Thoracic aorta (tissue), 2 donors: ENCODE results near the gene CDH23. TPM values are rescaled to one million over a fixed set of nuclear protein-coding genes. Genes with fewer than 3 reads are reported as not detected.

Experiments
- ATAC-seq: fragments of 150-250 bp; one replicate; pipeline ENCODE4 v1.8.0; 2017; ENCODE audit warnings: low read depth; ENCODE audit not compliant: insufficient number of reproducible peaks, low FRiP score
- DNase-seq: peaks from one replicate; pipeline ENCODE4 v3.0.0-alpha.2; 2020; ENCODE audit warnings: low spot score
- H3K27ac ChIP-seq, 2 donors: fragments of 200-600 bp; sonication (generic); 1 replicate in 1 of 2; 2 replicates in 1 of 2; pipeline ENCODE4 v1.5.1; 2016; ENCODE audit warnings: mild to moderate bottlenecking in 2 of 2, moderate library complexity in 2 of 2
- H3K27me3 ChIP-seq: fragments of 200-600 bp; sonication (generic); replicated peaks from 2 replicates; pipeline ENCODE4 v1.6.0; 2016; ENCODE audit warnings: mild to moderate bottlenecking; ENCODE audit not compliant: insufficient read depth
- H3K36me3 ChIP-seq: fragments of 200-600 bp; sonication (generic); one replicate; pipeline ENCODE4 v1.5.1; 2016
- H3K4me1 ChIP-seq, 2 donors: fragments of 200-600 bp; sonication (generic); 1 replicate in 1 of 2; 2 replicates in 1 of 2; pipeline versions ENCODE4 v1.5.1 to v1.6.0; 2016; ENCODE audit warnings: low read depth in 2 of 2, mild to moderate bottlenecking in 1 of 2; ENCODE audit not compliant: control insufficient read depth in 1 of 2
- H3K4me3 ChIP-seq: fragments of 200-600 bp; sonication (generic); 2 replicates; pipeline ENCODE4 v1.5.1; 2016; ENCODE audit warnings: mild to moderate bottlenecking
- H3K9me3 ChIP-seq: fragments of 200-600 bp; sonication (generic); 2 replicates; pipeline ENCODE4 v1.5.1; 2016
- total RNA-seq, 2 donors: library from RNA; depleted of rRNA; stranded (reverse); fragments of >200 nt; gene quantifications; one replicate each; pipeline versions ENCODE4 v1.1.0 to v1.2.3, GENCODE V29; 2016
- TF ChIP-seq, protein P1 (sequence below): fragments of 200-600 bp; sonication (generic); IDR thresholded peaks from one replicate; pipeline ENCODE4 v1.5.1; 2019; ENCODE audit warnings: antibody characterized with exemption

Gene CDH23
- total RNA-seq, 2 donors from 2014 or later, result 10.6 to 10.8 TPM

DNA sequence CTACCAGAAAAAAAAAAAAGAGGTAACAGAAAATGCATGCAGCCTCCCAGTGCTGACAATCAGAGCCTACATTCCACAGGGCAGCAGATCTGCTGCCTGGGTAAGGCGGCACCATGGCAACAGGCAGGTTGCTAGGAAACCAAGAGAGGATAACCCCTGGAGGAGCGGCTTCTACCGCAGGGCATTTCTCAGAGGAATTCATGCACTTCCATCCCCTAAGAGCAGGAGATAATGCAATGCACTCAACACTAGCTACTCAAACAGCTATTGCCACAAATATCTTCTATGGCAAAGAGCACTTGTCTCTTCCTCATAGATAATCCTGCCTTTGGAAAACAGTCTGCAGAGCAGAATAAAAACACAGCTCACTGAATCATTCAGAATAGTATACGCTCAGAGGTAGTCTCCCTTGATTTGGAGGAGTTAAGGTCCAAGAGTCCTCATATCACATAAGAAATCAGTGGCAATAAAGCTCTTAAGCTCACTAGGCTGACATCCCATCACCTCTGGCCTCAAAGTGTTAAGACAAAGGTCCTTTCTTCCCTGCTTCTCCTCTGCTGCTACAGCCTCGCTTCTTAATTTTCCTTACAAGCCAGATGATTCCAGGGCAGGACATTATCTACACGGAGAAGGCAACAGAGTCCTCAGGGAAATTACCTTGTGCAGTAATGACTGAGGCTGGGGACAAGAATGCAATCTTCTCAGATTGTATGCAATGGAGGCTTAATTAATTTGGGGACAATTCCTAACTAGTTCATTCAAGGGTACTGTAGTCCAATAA lies 443.6 kb downstream of the CDH23 start:
- Histone ChIP-seq H3K9me3 (no peaks in the 10 kb centered on the region), H3K36me3 (no peaks in the 10 kb centered on the region), H3K4me1 (peaks cover 39 to 73% of the 10 kb centered on the region in 2 donors), H3K4me3 (no peak overlapping the region), H3K27ac (peak overlapping the region in 1 of 2 donors; percentile 40), H3K27me3 (no peaks in the 10 kb centered on the region)
- DNase-seq (peak; percentile 72), ATAC-seq (no peak)
- TF ChIP-seq, protein P1, sequence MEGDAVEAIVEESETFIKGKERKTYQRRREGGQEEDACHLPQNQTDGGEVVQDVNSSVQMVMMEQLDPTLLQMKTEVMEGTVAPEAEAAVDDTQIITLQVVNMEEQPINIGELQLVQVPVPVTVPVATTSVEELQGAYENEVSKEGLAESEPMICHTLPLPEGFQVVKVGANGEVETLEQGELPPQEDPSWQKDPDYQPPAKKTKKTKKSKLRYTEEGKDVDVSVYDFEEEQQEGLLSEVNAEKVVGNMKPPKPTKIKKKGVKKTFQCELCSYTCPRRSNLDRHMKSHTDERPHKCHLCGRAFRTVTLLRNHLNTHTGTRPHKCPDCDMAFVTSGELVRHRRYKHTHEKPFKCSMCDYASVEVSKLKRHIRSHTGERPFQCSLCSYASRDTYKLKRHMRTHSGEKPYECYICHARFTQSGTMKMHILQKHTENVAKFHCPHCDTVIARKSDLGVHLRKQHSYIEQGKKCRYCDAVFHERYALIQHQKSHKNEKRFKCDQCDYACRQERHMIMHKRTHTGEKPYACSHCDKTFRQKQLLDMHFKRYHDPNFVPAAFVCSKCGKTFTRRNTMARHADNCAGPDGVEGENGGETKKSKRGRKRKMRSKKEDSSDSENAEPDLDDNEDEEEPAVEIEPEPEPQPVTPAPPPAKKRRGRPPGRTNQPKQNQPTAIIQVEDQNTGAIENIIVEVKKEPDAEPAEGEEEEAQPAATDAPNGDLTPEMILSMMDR, result no peak

DNA sequence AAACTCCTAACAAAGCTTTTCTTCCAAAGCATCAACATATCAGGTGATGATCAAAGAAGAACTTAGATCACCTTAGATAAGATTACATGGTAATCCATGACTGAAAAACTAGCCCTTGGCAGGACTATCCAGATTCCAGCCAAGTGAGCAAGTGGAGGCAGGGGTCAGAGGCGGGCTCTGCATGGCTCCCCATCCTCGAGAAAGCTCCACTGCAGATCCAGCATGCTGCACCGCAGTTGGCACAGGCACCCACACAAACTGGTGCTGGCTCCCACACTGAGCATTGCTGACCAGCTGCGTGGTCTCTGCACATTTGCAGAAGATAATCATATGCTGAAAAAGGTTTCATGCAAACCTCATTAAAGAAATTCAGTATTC lies 444.2 kb downstream of the CDH23 start:
- Histone ChIP-seq H3K4me1 (peaks cover 38 to 73% of the 10 kb centered on the region in 2 donors), H3K9me3 (no peaks in the 10 kb centered on the region), H3K36me3 (no peaks in the 10 kb centered on the region), H3K27ac (no peak overlapping the region), H3K27me3 (no peaks in the 10 kb centered on the region), H3K4me3 (no peak overlapping the region)
- TF ChIP-seq, protein P1, result no peak
- no peak for ATAC-seq
- DNase-seq, result no peak

DNA sequence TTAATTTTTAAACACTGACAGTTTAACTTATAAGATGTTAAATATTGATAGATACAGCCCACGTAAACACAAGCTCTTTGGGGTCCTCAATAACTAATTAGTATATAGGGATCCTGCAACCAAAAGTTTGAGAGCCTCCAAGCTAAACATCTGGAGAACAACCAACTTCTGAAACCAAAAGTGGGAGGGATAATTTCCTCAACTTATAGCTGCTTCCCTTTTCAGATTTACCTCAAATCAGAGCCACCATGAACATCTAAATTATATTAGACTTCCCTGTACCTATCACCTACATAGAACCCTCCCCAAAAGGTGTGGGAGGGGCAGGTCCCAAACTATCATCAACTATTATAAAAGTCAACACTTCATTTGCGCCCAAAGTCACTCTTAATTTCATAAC lies 445.7 kb downstream of the CDH23 start:
- H3K27ac ChIP-seq, result no peak overlapping the region
- H3K4me1 ChIP-seq, result peaks cover 29 to 73% of the 10 kb centered on the region in 2 donors
- no peaks in the 10 kb centered on the region for H3K9me3 ChIP-seq
- no peaks in the 10 kb centered on the region for H3K27me3 ChIP-seq
- no peak overlapping the region for H3K4me3 ChIP-seq
- TF ChIP-seq, protein P1, result no peak
- no peaks in the 10 kb centered on the region for H3K36me3 ChIP-seq
- no peak for ATAC-seq
- no peak for DNase-seq

DNA sequence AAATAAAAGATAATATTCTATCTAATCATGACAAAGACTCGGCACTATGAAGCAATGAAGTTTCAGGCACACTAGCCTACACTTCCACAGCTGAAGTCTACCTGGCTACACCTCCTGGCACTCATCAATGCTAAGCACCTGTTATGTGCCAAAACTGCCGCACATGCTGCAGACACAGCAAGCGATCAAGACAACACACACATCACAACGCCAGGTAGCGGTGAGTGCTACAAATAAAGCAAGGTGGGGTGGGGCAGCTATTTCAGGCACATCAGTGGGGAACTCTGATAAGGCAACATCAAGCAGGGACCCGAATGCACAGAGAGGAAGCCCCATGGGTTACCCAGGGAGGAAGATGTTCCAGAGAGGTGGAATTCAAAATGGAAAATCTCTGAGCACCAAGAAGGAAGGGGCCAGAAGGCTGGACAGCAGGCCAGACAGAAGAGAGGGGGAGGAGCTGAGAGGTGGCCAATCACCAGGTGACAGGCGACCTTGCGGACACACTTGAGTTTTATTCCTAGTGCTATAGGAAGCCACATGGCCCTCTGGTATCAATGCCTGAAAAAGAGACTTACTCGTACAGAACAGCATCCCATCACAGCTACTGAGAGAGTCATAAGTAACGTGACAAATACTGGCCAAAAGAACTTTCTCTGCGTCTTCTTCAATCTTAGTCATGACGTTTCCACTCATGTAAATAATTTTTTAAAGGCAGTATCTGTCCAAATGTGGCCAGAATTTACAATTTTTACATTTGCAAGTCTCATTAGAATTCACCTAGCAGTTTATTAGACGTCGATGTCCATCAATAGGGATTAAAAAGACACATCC lies 446.4 kb downstream of the CDH23 start:
- ATAC-seq (no peak), DNase-seq (no peak)
- no peaks in the 10 kb centered on the region for H3K27me3 ChIP-seq
- H3K9me3 ChIP-seq, result no peaks in the 10 kb centered on the region
- no peak overlapping the region for H3K4me3 ChIP-seq
- no peak overlapping the region for H3K27ac ChIP-seq
- H3K36me3 ChIP-seq, result no peaks in the 10 kb centered on the region
- H3K4me1 ChIP-seq, result peaks cover 27 to 73% of the 10 kb centered on the region in 2 donors
- TF ChIP-seq, protein P1, result no peak

DNA sequence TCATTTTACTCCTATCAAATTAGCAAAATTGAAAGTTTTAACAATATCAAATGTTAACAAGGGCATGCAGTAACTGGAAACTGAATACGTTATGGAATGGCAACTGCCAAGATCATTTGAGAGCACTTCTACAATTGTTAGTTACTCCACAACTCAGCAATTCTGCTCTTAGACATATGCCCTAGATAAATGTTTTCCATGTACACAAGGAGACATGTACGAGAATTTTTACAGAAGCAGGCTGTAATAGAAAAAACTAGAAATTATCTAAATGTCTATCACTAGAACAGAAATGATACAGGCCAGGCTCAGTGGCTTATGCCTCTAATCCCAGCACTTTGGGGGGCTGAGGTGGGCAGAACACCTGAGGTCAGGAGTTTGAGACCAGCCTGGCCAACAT lies 447.4 kb downstream of the CDH23 start:
- DNase-seq (no peak), ATAC-seq (no peak)
- Histone ChIP-seq H3K27ac (no peak overlapping the region), H3K27me3 (no peaks in the 10 kb centered on the region), H3K9me3 (no peaks in the 10 kb centered on the region), H3K36me3 (no peaks in the 10 kb centered on the region), H3K4me3 (no peak overlapping the region), H3K4me1 (peaks cover 36 to 73% of the 10 kb centered on the region in 2 donors)
- TF ChIP-seq, protein P1, result no peak
